Measurements from ENCODE around the gene GMPPB.
A peak's percentile ranks its signal among the peaks of the same experiment; 100 is the strongest.

Gene GMPPB

DNA sequence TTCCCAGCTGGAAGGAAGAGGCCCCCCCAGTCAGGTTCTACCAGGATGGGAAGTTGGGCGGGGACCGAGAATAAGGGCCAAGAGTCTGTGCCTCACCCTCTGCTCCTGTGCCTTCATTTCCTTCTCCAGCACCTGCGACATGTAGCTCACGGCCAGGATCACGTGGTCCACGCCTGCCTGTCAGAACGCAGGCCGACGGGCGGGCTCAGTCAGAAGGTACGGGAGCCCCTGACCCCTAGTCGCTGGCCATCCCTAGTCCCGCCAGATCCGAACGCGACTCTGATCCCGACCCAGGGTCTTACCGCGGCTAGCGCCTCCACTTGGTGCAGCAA is 489 bp downstream of the GMPPB start:
- DNase-seq (ENCODE audit: low read depth) = peak; percentile 74
- TF ChIP-seq, protein P1, sequence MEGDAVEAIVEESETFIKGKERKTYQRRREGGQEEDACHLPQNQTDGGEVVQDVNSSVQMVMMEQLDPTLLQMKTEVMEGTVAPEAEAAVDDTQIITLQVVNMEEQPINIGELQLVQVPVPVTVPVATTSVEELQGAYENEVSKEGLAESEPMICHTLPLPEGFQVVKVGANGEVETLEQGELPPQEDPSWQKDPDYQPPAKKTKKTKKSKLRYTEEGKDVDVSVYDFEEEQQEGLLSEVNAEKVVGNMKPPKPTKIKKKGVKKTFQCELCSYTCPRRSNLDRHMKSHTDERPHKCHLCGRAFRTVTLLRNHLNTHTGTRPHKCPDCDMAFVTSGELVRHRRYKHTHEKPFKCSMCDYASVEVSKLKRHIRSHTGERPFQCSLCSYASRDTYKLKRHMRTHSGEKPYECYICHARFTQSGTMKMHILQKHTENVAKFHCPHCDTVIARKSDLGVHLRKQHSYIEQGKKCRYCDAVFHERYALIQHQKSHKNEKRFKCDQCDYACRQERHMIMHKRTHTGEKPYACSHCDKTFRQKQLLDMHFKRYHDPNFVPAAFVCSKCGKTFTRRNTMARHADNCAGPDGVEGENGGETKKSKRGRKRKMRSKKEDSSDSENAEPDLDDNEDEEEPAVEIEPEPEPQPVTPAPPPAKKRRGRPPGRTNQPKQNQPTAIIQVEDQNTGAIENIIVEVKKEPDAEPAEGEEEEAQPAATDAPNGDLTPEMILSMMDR (IDR thresholded peaks at IDR 0.05; ENCODE audit: insufficient read depth, low read depth, low read length, missing control alignments) = no peak
- H3K4me3 ChIP-seq (ENCODE audit: low read length) = peak overlapping the region; percentile 99

DNA sequence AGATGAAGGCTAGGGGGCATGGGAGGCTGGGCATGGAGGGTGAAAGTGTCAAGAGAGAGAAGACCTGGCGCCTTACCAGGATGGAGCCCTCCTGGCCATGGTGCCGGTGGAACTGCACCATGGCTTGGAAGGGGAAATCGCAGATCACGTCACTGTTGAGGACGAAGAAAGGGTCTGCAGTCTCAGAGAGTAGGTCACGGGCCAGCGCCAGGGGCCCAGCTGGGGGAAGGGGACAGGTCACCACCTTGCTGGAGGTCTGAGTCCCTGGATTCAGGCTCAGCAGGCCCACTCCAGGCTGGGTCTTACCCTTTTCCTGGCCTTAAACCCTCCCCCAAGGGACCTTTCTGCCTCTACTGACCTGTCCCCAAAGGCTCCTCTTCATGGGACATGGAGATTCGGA is 855 bp downstream of the GMPPB start:
- TF ChIP-seq, protein P1 (IDR thresholded peaks at IDR 0.05; ENCODE audit: insufficient read depth, low read depth, low read length, missing control alignments) = no peak
- DNase-seq (ENCODE audit: low read depth) = no peak
- H3K4me3 ChIP-seq (ENCODE audit: low read length) = peak overlapping the region; percentile 99

DNA sequence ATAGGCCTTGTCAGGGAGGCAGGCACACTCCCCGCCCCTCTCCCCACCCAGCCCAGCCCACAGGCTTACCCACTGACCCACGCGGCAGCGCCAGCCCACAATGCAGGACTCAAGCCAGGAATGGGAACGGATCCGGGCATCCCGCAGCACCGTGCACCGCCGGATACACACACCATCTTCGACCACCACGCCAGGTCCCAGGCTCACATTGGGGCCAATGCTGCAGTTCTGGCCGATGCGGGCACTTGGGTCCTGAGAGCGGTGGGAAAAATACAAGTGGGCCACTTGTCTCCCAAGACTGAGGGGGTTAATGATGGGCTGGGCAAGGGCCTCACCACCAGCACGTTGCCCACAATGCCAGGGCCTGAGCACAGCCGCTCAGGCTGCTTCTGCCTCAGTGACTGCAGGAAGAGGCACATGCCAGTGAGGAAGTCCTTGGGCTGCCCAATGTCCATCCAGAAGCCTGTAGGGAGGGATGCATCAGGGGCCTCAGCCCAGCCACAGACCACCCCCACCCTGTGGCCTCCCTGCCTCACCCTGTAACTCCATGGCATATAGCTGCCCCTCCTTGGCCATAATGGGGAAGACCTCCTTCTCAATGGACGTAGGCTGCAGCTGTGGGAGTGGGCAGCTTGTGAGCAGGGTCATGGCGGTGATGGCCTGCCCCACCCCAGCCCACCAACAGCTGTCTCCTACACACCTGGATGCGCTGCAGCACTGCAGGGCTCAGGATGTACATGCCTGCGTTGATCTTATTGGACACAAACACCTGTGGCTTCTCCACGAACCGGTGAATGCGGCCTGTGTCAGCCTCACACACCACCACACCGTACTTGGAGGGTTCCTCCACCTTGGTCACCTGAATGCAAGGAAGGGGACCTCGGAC is 1.6 kb downstream of the GMPPB start:
- H3K4me3 ChIP-seq (ENCODE audit: low read length) = no peak overlapping the region
- TF ChIP-seq, protein P1 (IDR thresholded peaks at IDR 0.05; ENCODE audit: insufficient read depth, low read depth, low read length, missing control alignments) = no peak

DNA sequence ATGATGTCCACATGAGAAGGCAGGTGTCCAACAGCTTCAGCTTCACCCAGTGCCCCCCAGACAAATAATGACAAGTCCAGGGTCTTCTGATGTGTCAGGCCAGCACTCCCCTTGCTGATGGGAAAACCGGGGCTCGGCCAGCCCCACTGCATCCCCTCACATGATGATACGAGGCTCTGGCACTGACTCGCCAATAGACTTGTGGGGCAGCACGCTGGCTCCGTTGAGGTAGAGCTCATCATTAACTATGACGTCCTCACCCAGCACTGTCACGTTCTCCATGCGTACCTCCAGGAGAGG is 2.2 kb downstream of the GMPPB start:
- H3K4me3 ChIP-seq (ENCODE audit: low read length) = no peak overlapping the region
- TF ChIP-seq, protein P1 (IDR thresholded peaks at IDR 0.05; ENCODE audit: insufficient read depth, low read depth, low read length, missing control alignments) = no peak
- no peak for DNase-seq (ENCODE audit: low read depth)

More for the DNA sequence above, 1.6 kb downstream of the GMPPB start:
- DNase-seq (ENCODE audit: low read depth) = no peak

DNA sequence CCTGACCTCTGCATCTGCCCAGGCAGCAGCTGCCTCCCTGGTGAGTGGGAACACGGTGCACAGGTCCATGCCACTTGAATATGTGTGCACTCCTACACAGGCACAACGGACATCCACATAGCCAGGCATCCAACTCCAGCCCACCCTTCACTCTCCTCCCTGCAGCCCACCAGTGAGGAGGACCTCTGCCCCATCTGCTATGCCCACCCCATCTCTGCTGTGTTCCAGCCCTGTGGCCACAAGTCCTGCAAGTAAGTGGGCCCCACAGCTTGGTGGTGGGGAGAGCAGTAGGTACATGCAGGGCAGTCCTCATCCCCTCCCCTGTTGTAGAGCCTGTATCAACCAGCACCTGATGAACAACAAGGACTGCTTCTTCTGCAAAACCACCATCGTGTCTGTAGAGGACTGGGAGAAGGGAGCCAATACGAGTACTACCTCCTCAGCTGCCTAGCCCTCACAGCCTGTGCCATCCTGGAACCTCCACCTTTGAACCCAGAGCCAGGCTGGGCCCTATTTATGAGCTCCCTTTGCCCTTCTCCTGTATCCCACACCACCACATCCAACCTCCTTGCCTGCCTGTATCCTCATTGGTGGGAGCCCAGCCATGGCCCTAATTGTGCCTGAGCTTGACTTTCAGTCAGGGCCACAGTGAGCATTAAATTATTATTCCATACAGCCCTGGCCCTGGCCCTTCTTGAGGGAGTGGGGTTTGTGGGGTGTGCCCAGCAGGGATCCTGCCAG is 2.7 kb downstream of the GMPPB start:
- TF ChIP-seq, protein P1 (IDR thresholded peaks at IDR 0.05; ENCODE audit: insufficient read depth, low read depth, low read length, missing control alignments) = no peak
- no peak for DNase-seq (ENCODE audit: low read depth)
- H3K4me3 ChIP-seq (ENCODE audit: low read length) = no peak overlapping the region

DNA sequence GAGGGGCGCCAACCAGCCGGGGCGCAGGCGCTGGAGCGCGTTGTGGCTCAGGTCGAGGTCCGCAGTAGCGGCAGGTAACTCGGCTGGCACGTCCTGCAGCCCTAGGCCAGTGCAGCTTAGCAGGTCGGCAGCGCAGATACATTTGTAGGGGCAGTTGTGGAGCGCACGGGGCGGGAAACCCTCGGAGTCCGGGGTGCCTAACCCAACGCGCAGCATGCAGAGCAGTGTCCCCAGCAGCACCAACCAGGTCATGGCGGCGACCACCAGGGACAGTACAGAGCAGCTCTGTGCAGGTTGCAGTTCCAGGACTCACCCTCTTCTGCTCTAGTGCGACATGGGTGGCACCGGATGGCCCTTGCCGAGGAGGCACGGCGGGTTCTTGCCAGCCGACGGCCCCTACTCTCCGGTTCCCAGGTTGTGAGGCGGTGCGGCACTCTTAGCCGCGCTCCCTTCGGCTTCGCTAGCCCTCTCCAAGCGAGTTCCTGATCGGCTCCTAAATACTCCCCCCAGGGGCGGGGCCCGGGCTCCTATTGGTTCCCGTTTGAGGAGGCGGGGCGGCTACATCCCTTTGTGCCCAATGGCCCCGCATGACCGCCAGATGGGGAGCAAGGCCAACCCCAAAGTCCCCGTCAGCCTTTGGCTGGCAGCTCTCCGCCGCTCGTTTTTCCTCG is 4.4 kb downstream of the GMPPB start, which contains the start of gene AMIGO3:
Gene AMIGO3, minus strand, starts transcription at position 471 of the 671 bp plus-strand sequence. Its CDS starts 219 bp downstream, at position 252.
- peak within 1 kb of the TSS; percentile 46 for H3K4me3 ChIP-seq (ENCODE audit: low read length)
- TF ChIP-seq, protein P1 (IDR thresholded peaks at IDR 0.05; ENCODE audit: insufficient read depth, low read depth, low read length, missing control alignments) = peak; percentile 14
- peak; percentile 96 for DNase-seq (ENCODE audit: low read depth)

Data from epithelial cell of esophagus (primary cell).